HFF-Myc (cell line): ENCODE measurements around the gene ARPC2.

Experiments used
- DNase-seq: peaks from one replicate; pipeline ENCODE4 v3.0.0-alpha.2; 2011; ENCODE audit warnings: low read depth; ENCODE audit errors: extremely low read depth
- H3K4me3 ChIP-seq: replicated peaks from 2 replicates; pipeline ENCODE4 v1.5.1; 2011; ENCODE audit warnings: low read depth, mild to moderate bottlenecking, control low read depth, low read length
- TF ChIP-seq, protein P1 (sequence below): IDR thresholded peaks from 2 replicates; pipeline ENCODE4 v1.5.1; 2012; ENCODE audit warnings: mild to moderate bottlenecking, low read depth, low read length, control low read depth; ENCODE audit errors: missing control alignments

ARPC2 gene

DNA sequence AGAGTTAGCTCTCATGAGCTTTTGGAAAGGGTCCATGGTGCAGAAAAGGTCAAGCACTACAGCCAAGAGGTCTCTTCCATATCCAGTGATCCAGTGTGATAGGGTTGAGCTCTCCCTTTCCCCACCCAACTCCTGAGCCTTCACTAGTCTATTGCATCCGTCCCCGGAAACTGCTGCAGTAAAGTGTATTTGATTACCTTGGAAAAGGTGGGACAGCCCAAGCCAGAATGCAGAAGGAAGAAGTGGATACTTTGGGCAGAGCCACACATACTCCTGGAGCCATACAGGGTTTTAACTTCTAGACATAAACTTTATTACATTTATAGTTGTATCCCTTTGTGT lies 56.9 kb downstream of the ARPC2 start:
- TF ChIP-seq, protein P1, sequence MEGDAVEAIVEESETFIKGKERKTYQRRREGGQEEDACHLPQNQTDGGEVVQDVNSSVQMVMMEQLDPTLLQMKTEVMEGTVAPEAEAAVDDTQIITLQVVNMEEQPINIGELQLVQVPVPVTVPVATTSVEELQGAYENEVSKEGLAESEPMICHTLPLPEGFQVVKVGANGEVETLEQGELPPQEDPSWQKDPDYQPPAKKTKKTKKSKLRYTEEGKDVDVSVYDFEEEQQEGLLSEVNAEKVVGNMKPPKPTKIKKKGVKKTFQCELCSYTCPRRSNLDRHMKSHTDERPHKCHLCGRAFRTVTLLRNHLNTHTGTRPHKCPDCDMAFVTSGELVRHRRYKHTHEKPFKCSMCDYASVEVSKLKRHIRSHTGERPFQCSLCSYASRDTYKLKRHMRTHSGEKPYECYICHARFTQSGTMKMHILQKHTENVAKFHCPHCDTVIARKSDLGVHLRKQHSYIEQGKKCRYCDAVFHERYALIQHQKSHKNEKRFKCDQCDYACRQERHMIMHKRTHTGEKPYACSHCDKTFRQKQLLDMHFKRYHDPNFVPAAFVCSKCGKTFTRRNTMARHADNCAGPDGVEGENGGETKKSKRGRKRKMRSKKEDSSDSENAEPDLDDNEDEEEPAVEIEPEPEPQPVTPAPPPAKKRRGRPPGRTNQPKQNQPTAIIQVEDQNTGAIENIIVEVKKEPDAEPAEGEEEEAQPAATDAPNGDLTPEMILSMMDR: no peak
- no peak for DNase-seq
- H3K4me3 ChIP-seq: no peak overlapping the region

DNA sequence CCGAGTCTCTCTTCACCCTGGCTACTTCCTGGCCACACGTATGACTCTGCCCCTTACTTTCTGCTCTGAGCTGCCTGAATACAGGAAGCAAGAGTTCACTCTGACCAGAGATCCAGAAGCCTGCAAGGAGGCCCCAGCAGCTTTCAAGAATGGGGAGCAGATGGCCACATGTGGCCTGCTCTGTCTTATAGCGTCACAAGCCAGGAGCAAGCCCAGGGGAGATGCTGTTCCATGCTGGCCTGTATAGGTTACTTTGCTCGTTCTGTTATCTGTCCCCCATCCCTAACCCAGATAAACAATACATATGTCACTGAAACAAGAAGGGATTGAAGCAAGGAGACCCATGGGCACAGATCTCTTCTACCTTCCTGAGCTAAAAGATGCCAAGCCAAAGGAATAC lies 57.6 kb downstream of the ARPC2 start:
- H3K4me3 ChIP-seq: no peak overlapping the region
- TF ChIP-seq, protein P1: no peak
- no peak for DNase-seq

DNA sequence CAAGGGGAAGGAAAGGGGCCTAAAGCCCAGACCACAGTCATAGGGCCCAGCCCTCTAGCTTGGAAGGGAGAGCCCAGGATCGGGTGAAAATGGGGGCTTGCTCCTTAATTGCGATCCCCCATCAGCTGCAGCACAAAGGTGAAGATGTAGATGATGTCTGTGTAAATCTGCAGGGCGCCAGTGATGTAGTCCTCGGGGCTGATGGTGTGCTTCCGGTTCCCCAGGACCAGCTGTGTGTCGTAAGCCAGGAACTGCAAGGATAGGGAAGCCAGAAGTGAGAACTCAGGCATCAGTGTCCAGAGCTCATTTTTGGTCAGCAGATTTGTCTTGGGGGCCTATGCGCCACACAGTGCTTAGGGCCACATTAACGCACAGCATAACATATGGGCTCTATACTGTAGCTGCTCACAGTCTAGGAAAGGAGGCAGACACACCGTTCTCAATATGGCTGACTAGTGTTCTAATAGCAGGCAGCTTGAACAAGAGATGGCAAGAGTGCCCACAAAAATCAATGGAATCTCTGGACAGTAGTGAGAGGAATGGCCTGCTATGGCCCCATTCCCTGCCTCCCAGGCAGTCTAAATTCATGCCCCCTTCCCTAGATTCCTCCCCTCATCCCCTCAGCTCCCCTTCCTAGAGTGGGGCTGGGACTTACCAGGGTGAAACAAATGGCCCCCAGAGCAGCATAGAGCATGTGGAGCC lies 58.5 kb downstream of the ARPC2 start:
- TF ChIP-seq, protein P1: no peak
- no peak overlapping the region for H3K4me3 ChIP-seq
- DNase-seq: no peak

DNA sequence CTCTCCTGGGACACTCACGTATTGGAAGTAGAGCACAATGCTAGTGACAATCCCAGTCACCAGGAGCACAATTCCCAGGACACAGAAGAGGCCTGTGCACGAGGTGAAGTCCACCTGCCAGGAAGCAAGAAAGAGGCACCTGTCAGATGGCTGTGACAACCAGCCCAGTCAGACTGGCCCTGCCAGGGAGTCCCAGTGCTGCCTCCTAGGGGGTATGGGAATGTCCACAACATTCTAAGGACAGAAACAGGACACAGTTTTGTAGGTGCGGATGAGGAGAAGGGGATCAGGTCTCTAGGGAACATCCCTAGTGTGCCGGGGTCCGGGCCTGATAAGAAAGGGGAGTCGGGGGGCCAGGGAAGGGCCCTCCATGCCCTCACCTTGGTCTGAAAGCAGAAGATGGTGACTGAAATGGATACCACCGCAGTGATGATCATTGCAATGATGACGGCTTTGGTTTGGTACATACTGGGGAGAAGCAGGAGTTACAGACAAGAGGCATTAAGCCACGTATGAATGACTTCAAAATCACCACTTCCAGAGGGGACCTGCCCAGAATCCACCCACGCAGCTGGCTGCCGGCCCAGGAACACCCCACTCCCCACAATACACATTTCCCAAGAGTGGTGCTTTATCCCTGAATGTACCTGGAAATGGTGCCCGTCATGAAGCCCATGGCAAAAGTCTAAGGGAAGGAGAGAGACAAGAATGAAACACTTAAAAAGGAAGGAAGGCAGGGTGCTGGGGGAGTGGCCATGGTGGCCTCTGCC lies 60.2 kb downstream of the ARPC2 start:
- H3K4me3 ChIP-seq: no peak overlapping the region
- TF ChIP-seq, protein P1: peak; percentile 24
- DNase-seq: no peak

DNA sequence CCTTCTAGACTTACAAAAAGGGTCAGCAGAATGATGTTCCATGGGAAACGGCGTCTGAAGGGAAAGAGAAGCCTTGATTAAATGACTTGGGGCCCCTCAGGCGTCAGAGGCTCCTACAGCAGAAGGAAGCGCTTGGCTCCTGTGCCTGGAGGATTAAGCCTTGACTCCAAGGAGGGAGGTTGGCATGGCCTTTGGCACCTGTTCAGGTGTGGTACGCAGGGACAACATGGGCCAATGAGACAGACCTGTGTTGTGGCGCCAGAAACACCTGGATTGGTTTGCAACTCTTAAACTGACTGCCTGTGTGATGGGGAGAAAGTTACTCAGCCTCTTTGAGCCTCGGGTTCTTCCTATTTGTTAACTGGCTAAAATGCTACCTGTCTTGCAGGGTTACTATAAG lies 60.9 kb downstream of the ARPC2 start:
- TF ChIP-seq, protein P1: no peak
- DNase-seq: no peak
- H3K4me3 ChIP-seq: no peak overlapping the region

DNA sequence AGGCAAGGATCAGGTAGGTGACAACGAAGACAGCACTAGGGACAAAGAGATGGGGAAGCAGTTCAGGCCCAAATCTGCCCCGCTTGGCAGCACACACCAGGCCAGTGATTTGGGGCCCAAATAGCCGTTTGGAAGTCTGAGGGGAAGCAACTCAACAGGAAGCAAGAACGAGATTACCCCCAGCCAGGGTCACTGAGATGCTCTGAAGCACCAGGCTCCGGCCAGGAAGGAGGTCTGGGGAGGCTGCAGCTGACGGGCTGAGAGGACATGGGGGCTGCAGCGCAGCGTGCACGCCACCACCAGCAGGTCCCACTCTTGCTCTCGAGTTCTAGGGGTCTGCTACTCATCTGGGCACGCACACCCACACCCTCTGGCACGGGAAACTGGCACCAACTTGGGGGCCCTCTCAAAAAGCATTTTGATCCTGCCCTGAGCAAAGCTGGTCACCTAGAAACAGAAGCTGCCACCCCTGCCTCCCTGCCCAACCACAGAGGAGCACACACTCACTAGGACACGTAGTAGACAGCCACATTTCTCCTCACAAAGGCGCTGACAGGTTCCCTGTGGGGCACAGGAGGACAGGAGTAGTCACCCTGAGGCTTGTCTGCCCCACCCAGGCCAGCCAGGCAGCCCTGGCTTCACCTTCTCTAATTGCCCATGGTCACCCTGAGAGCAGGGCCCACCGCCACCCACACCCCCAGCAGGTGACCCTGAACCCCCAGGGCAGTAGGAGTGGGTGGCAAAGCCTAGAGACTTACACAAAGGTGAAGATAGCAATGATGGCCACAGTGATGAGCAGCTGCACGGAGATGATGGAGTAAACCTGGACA lies 61.8 kb downstream of the ARPC2 start:
- no peak for DNase-seq
- TF ChIP-seq, protein P1: no peak
- H3K4me3 ChIP-seq: no peak overlapping the region
